H1 (cell line): Measurements from ENCODE around the gene ARGLU1. TPM values are rescaled to one million over a fixed set of nuclear protein-coding genes. Genes with fewer than 3 reads are reported as not detected.

Source experiments
- CTCF ChIA-PET: fragments of 300-600 bp; sonication (Branson Sonifier 250); formaldehyde crosslinking; loops from one replicate; lab custom pipeline; 2021; ENCODE audit not compliant: partially characterized antibody; lab: Charles Lee
- POLR2A ChIA-PET: fragments of 300-600 bp; sonication (Branson Sonifier 250); formaldehyde crosslinking; loops from one replicate; lab custom pipeline; 2021; ENCODE audit warnings: inconsistent platforms; ENCODE audit not compliant: partially characterized antibody; lab: Charles Lee
- DNase-seq, 2 experiments: peaks; one replicate each; pipeline versions ENCODE4 v3.0.0 to v3.0.0-alpha.2; 2010 to 2022; ENCODE audit warnings: low spot score in 2 of 2, low read depth in 1 of 2, mixed read lengths in 1 of 2
- FAIRE-seq: peaks from 2 replicates; lab custom pipeline; 2011; peaks lifted over from hg19 to GRCh38; lab: Jason Lieb, UNC
- H2AFZ ChIP-seq: 2 replicates; pipeline ENCODE4 v1.8.1; 2012; ENCODE audit warnings: low read length, inconsistent platforms
- H2AK5ac ChIP-seq: 2 replicates; pipeline ENCODE4 v1.6.1; 2013; ENCODE audit warnings: low read depth, low read length
- H2BK120ac ChIP-seq: replicated peaks from 2 replicates; pipeline ENCODE3; 2013; ENCODE audit warnings: low read depth, low read length, inconsistent platforms
- H2BK12ac ChIP-seq: 2 replicates; pipeline ENCODE4 v1.6.1; 2013; ENCODE audit warnings: low read depth, low read length
- H2BK15ac ChIP-seq: 2 replicates; pipeline ENCODE4 v1.6.1; 2013; ENCODE audit warnings: low read length
- H2BK20ac ChIP-seq: 2 replicates; pipeline ENCODE4 v1.6.1; 2013; ENCODE audit warnings: low read length
- H2BK5ac ChIP-seq: 2 replicates; pipeline ENCODE4 v1.6.1; 2013; ENCODE audit warnings: low read depth, low read length
- H3K14ac ChIP-seq: 2 replicates; pipeline ENCODE4 v1.6.1; 2013; ENCODE audit warnings: inconsistent platforms; ENCODE audit not compliant: insufficient read length
- H3K18ac ChIP-seq: 2 replicates; pipeline ENCODE4 v1.6.1; 2013; ENCODE audit warnings: low read length; ENCODE audit errors: extremely low read depth
- H3K23ac ChIP-seq: 2 replicates; pipeline ENCODE4 v1.6.1; 2013; ENCODE audit warnings: inconsistent platforms; ENCODE audit not compliant: insufficient read length
- H3K23me2 ChIP-seq: 2 replicates; pipeline ENCODE4 v1.6.1; 2013; ENCODE audit warnings: low read depth, low read length
- H3K27ac ChIP-seq: 2 replicates; pipeline ENCODE4 v1.6.1; 2011; ENCODE audit warnings: low read depth, low read length, inconsistent platforms
- H3K27me3 ChIP-seq, 4 experiments: replicated peaks in 1 of 4; 1 replicate in 1 of 4; 2 replicates in 3 of 4; pipeline versions ENCODE4 v1.6.1 to v1.8.1; 2011 to 2013; ENCODE audit warnings: low read length in 3 of 4, mild to moderate bottlenecking in 3 of 4, inconsistent platforms in 2 of 4, mixed read lengths in 2 of 4, moderate library complexity in 1 of 4; ENCODE audit not compliant: control insufficient read depth in 3 of 4, insufficient read depth in 3 of 4; ENCODE audit errors: extremely low read depth in 1 of 4
- H3K36me3 ChIP-seq, 4 experiments: 2 replicates each; pipeline versions ENCODE4 v1.6.1 to v1.8.1; 2011 to 2013; ENCODE audit warnings: mild to moderate bottlenecking in 4 of 4, low read length in 3 of 4, moderate library complexity in 2 of 4, control low read depth in 1 of 4, inconsistent platforms in 1 of 4; ENCODE audit not compliant: insufficient read depth in 4 of 4, control insufficient read depth in 2 of 4
- H3K4ac ChIP-seq: replicated peaks from 2 replicates; pipeline ENCODE3; 2013; ENCODE audit warnings: low read length, low read depth, mixed read lengths, inconsistent platforms; ENCODE audit not compliant: insufficient read length
- H3K4me1 ChIP-seq, 4 experiments: replicated peaks in 1 of 4; 1 replicate in 1 of 4; 2 replicates in 3 of 4; pipeline versions ENCODE4 v1.6.1 to v1.8.1; 2011 to 2013; ENCODE audit warnings: low read length in 3 of 4, inconsistent platforms in 2 of 4, mixed read lengths in 1 of 4; ENCODE audit not compliant: insufficient read depth in 4 of 4, control insufficient read depth in 3 of 4
- H3K4me2 ChIP-seq, 2 experiments: 2 replicates each; pipeline versions ENCODE4 v1.6.1 to v1.8.1; 2011 to 2013; ENCODE audit warnings: low read depth in 2 of 2, low read length in 2 of 2, control low read depth in 1 of 2, inconsistent platforms in 1 of 2, mild to moderate bottlenecking in 1 of 2; ENCODE audit not compliant: insufficient read depth in 1 of 2
- H3K4me3 ChIP-seq, 4 experiments: fragments of 200-600, 300-600 bp in 1 of 4; sonication (generic), shearing (Covaris generic), sonication (Bioruptor Twin) in 1 of 4; 2 replicates each; pipeline versions ENCODE4 v1.5.1 to v1.8.1; 2011 to 2016; ENCODE audit warnings: low read length in 4 of 4, low read depth in 3 of 4, control low read depth in 2 of 4, inconsistent platforms in 2 of 4, mild to moderate bottlenecking in 2 of 4, mixed read lengths in 1 of 4, moderate library complexity in 1 of 4; ENCODE audit not compliant: insufficient read depth in 2 of 4; ENCODE audit errors: extremely low read depth in 1 of 4
- H3K56ac ChIP-seq: replicated peaks from 2 replicates; pipeline ENCODE3; 2013; ENCODE audit warnings: low read depth, mild to moderate bottlenecking, mixed read lengths, low read length, inconsistent platforms; ENCODE audit not compliant: insufficient read length
- H3K79me1 ChIP-seq: 2 replicates; pipeline ENCODE4 v1.6.1; 2013; ENCODE audit warnings: low read depth, low read length, control low read depth
- H3K79me2 ChIP-seq, 2 experiments: 2 replicates each; pipeline versions ENCODE4 v1.6.1 to v1.8.1; 2012 to 2013; ENCODE audit warnings: low read length in 2 of 2, mild to moderate bottlenecking in 2 of 2, inconsistent platforms in 1 of 2; ENCODE audit not compliant: insufficient read depth in 2 of 2, control insufficient read depth in 1 of 2
- H3K9ac ChIP-seq, 4 experiments: replicated peaks in 1 of 4; 1 replicate in 1 of 4; 2 replicates in 3 of 4; pipeline versions ENCODE4 v1.6.1 to v1.8.1; 2011 to 2013; ENCODE audit warnings: low read depth in 3 of 4, low read length in 3 of 4, control low read depth in 2 of 4, mild to moderate bottlenecking in 2 of 4, moderate library complexity in 2 of 4, inconsistent platforms in 1 of 4; ENCODE audit errors: extremely low read depth in 1 of 4
- H3K9me3 ChIP-seq, 2 experiments: 2 replicates each; pipeline versions ENCODE4 v1.6.1 to v1.8.1; 2012 to 2013; ENCODE audit warnings: mild to moderate bottlenecking in 2 of 2, moderate library complexity in 2 of 2, control low read depth in 1 of 2, inconsistent platforms in 1 of 2, low read depth in 1 of 2, low read length in 1 of 2, mixed read lengths in 1 of 2; ENCODE audit not compliant: insufficient read depth in 2 of 2
- H4K20me1 ChIP-seq, 2 experiments: replicated peaks in 1 of 2; 2 replicates each; pipeline versions ENCODE3 to v1.8.1; 2011 to 2013; ENCODE audit warnings: inconsistent platforms in 2 of 2, low read length in 2 of 2, mild to moderate bottlenecking in 1 of 2; ENCODE audit not compliant: insufficient read depth in 2 of 2, control insufficient read depth in 1 of 2
- H4K5ac ChIP-seq: 2 replicates; pipeline ENCODE4 v1.6.1; 2013; ENCODE audit warnings: low read length, low read depth, mixed read lengths, inconsistent platforms; ENCODE audit not compliant: insufficient read length
- H4K8ac ChIP-seq: 2 replicates; pipeline ENCODE4 v1.8.0; 2013; ENCODE audit warnings: mild to moderate bottlenecking, moderate library complexity, low read length, inconsistent platforms; ENCODE audit not compliant: insufficient read depth; ENCODE audit errors: extremely low read depth
- H4K91ac ChIP-seq: replicated peaks from 2 replicates; pipeline ENCODE3; 2013; ENCODE audit warnings: low read length, mixed read lengths, inconsistent platforms; ENCODE audit not compliant: insufficient read length
- ATF2 ChIP-seq: IDR thresholded peaks from 2 replicates; pipeline ENCODE4 v1.6.1; 2012; ENCODE audit warnings: low read length, inconsistent platforms
- CBX5 ChIP-seq: fragments of 300-800, 300-1000 bp; sonication (generic); IDR thresholded peaks from 2 replicates; pipeline ENCODE4 v1.7.1; 2016; ENCODE audit warnings: antibody characterized with exemption, low read length, low read depth
- CTBP2 ChIP-seq: IDR thresholded peaks from 2 replicates; pipeline ENCODE4 v1.7.0; 2011; ENCODE audit warnings: borderline replicate concordance, mild to moderate bottlenecking, moderate library complexity, mixed read lengths, low read length; ENCODE audit not compliant: insufficient read depth, insufficient read length
- GABPA ChIP-seq: IDR thresholded peaks from 2 replicates; pipeline ENCODE4 v1.6.1; 2011; ENCODE audit warnings: mild to moderate bottlenecking, low read length, moderate library complexity, borderline replicate concordance; ENCODE audit not compliant: insufficient read depth
- JUND ChIP-seq: IDR thresholded peaks from 2 replicates; pipeline ENCODE4 v1.6.1; 2011; ENCODE audit warnings: mild to moderate bottlenecking, improper control_type of control experiment, low read length
- MAX ChIP-seq: IDR thresholded peaks from 2 replicates; pipeline ENCODE4 v1.6.1; 2012; ENCODE audit warnings: inconsistent platforms
- NRF1 ChIP-seq: IDR thresholded peaks from 2 replicates; pipeline ENCODE4 v1.6.1; 2011; ENCODE audit warnings: mild to moderate bottlenecking, low read depth, low read length, improper control_type of control experiment
- POLR2A ChIP-seq, 2 experiments: IDR thresholded peaks; 1 replicate in 1 of 2; 2 replicates in 1 of 2; pipeline ENCODE4 v1.6.1; 2011; ENCODE audit warnings: low read depth in 2 of 2, low read length in 2 of 2, mild to moderate bottlenecking in 2 of 2; ENCODE audit errors: control extremely low read depth in 1 of 2
- SIRT6 ChIP-seq: IDR thresholded peaks from one replicate; pipeline ENCODE4 v1.7.1; 2012; ENCODE audit warnings: low read length, inconsistent platforms
- YY1 ChIP-seq: IDR thresholded peaks from 2 replicates; pipeline ENCODE4 v1.6.1; 2011; ENCODE audit warnings: low read depth, mild to moderate bottlenecking, low read length
- WGBS, 2 experiments: shearing (Covaris generic) in 1 of 2; methylation state at CpG; one replicate each; pipeline versions ENCODE4 v1.1.6 to v1.1.7; 2013 to 2015; ENCODE audit warnings: low lambda C conversion rate in 2 of 2, mixed read lengths in 2 of 2, inconsistent platforms in 1 of 2, low coverage in 1 of 2, missing lambda C conversion rate in 1 of 2; ENCODE audit not compliant: insufficient replicate concordance in 2 of 2, insufficient coverage in 1 of 2, insufficient read length in 1 of 2; ENCODE audit errors: extremely low coverage in 1 of 2, missing lambda C conversion rate in 1 of 2; 5-methylcytosine and 5-hydroxymethylcytosine counted together
- polyA plus RNA-seq, 7 experiments: library from polyadenylated mRNA; depleted of rRNA in 3 of 7; stranded (reverse) in 5 of 7; unstranded in 2 of 7; fragments of >200 nt in 5 of 7; fragments of 200-250 nt in 2 of 7; gene quantifications; 1 replicate in 5 of 7; 2 replicates in 1 of 7; 4 replicates in 1 of 7; pipeline versions ENCODE4 v1.2.1 to v1.2.3, GENCODE V29; 2011 to 2013; ENCODE audit warnings: missing spikeins in 2 of 7, mixed read lengths in 2 of 7
- total RNA-seq: library from RNA; stranded (reverse); fragmentation: NEBNext Ultra II Directional; extraction: Animal tissue kit (Norgen Biotek cat#: 25700); gene quantifications from 2 replicates; pipeline ENCODE4 v1.2.1, GENCODE V29; 2021

The ARGLU1 gene
- total and polyA plus RNA-seq, 2 of the 8 experiments (the other 6 are each of a cell fraction or from before 2014, with no cell fraction given), result 47.8 to 84.9 TPM

- no peaks in the 10 kb centered on the region for H3K23me2 ChIP-seq
- TF ChIP-seq ATF2, result no peak
- no peak for TF ChIP-seq POLR2A (IDR thresholded peaks at IDR 0.05; ENCODE audit: control extremely low read depth in 1 of 2, low read depth in 2 of 2, low read length in 2 of 2)
- TF ChIP-seq NRF1, result no peak
- TF ChIP-seq GABPA, result no peak
- TF ChIP-seq CTBP2, result no peak
- TF ChIP-seq YY1, result no peak
- TF ChIP-seq JUND, result no peak
- TF ChIP-seq SIRT6, result no peak
- TF ChIP-seq CBX5, result no peak
- TF ChIP-seq MAX, result no peak
- TF ChIP-seq, all 59 proteins: peak for 0
- peaks cover 0 to 4% (median 0%) of the 10 kb centered on the region in 4 experiments; a peak in 1 of 8 replicates for H3K36me3 ChIP-seq
- no peaks in the 10 kb centered on the region for H3K79me1 ChIP-seq
- no peak overlapping the region for H3K4ac ChIP-seq
- no peaks in the 10 kb centered on the region for H4K20me1 ChIP-seq
- no peak overlapping the region for H4K8ac ChIP-seq
- H3K18ac ChIP-seq, result peak overlapping the region; percentile 21; the same call in 1 of the 2 replicates
- no peak overlapping the region for H2AK5ac ChIP-seq
- peaks cover 0 to 17% (median 3%) of the 10 kb centered on the region in 4 experiments; a peak in 4 of 7 replicates for H3K4me1 ChIP-seq
- no peak overlapping the region for H2BK12ac ChIP-seq
- no peak overlapping the region for H4K91ac ChIP-seq
- no peak overlapping the region for H3K4me2 ChIP-seq
- no peak overlapping the region for H2BK15ac ChIP-seq
- H2AFZ ChIP-seq, result no peak overlapping the region
- no peak overlapping the region for H2BK5ac ChIP-seq
- no peak overlapping the region for H3K56ac ChIP-seq
- WGBS, 2 experiments, result 33% methylated on average over 1 of the region's 1 CpG; no CpG with 5 or more reads in 1 of the 2 experiments
- H4K5ac ChIP-seq, result no peak overlapping the region
- peaks cover 0 to 1% (median 0%) of the 10 kb centered on the region in 4 experiments; a peak in 1 of 7 replicates for H3K27me3 ChIP-seq
- no peak for FAIRE-seq
- H3K27ac ChIP-seq, result no peak overlapping the region
- no peak overlapping the region for H3K23ac ChIP-seq
- H3K9me3 ChIP-seq, result no peaks in the 10 kb centered on the region
- POLR2A ChIA-PET, result no interaction called here
- no peak for DNase-seq
- CTCF ChIA-PET, result interaction anchor here (0.7 to 0.9 kb wide), 2 partner anchors 39 to 641 kb away, joined by 3 read pairs; no protein-coding TSS in a partner anchor
- no peak overlapping the region for H2BK120ac ChIP-seq
- no peak overlapping the region for H3K14ac ChIP-seq
- H3K79me2 ChIP-seq, result peaks cover 0 to 8% of the 10 kb centered on the region in 2 experiments; a peak in 2 of 4 replicates
- H3K9ac ChIP-seq, result no peak overlapping the region; a peak in 1 of 7 replicates
- no peak overlapping the region for H2BK20ac ChIP-seq
- no peak overlapping the region for H3K4me3 ChIP-seq
Observed at GRCh38 chr13:106498571-106498970, 69.4 kb downstream of the ARGLU1 start.
